ENCODE measurements around the gene VWA8. TPM values are rescaled to one million over a fixed set of nuclear protein-coding genes. Genes with fewer than 3 reads are reported as not detected.

Gene VWA8
- total and polyA plus RNA-seq, 5 experiments from 2014 or later, result 5.1 to 22.3 (median 6.9) TPM

GRCh38 chr13:41601718-41602445 lies 359.0 kb downstream of the VWA8 start:
- DNase-seq (no peak), ATAC-seq (no peak)
- H3K4me1 Mint-ChIP-seq, result peaks cover 2 to 7% (median 4%) of the 10 kb centered on the region in 4 donors
- H3K27me3 Mint-ChIP-seq, result no peaks in the 10 kb centered on the region
- no peak overlapping the region for H3K4me3 Mint-ChIP-seq
- H3K27ac Mint-ChIP-seq, result peak overlapping the region in 1 of 10 donors; percentile 23
- peaks cover 18 to 43% (median 31%) of the 10 kb centered on the region in 3 donors for H3K36me3 Mint-ChIP-seq
- POLR2A ChIA-PET, result no interaction called here
- H3K9me3 Mint-ChIP-seq, result no peaks in the 10 kb centered on the region

GRCh38 chr13:41599619-41600018 lies 361.3 kb downstream of the VWA8 start:
- no peaks in the 10 kb centered on the region for H3K9me3 Mint-ChIP-seq
- H3K27ac Mint-ChIP-seq, result peak overlapping the region in 1 of 10 donors; percentile 36
- no peak for DNase-seq
- no peak overlapping the region for H3K4me3 Mint-ChIP-seq
- ATAC-seq, result no peak
- peaks cover 5 to 16% (median 7%) of the 10 kb centered on the region in 4 donors for H3K4me1 Mint-ChIP-seq
- peaks cover 18 to 27% (median 26%) of the 10 kb centered on the region in 3 donors for H3K36me3 Mint-ChIP-seq
- POLR2A ChIA-PET, result no interaction called here
- no peaks in the 10 kb centered on the region for H3K27me3 Mint-ChIP-seq

DNA sequence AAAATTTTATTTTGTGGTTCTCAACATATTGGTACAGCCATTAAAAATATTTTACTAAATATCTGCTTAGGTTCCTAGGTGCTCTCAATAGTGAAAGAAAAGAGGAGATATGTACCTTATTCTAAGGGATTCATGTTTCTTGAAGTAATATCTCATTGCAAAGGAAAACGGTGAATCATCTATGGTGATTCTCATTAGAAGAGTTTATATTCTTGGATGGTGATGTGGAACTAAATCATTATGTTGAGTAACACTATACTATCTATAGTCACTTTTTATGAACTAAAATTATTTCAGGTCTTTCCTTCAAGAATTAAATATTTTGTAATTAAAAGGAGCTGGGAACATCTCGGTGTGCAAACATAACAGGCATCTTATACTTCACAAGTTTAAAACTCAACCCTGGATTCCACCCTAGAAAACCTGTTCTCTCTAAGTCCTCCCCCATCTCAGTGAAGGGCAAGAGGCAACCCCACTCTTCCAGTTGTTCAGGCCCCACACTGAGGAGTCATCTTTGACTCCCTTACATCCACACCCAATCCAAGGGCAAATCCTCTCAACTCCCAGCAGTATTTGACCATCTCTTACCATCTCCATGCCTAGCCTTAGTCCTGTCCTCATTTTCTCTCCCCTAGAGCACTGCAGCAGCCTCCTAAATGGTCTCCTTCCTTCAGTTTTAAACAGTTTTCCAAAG lies 363.4 kb downstream of the VWA8 start:
- Mint-ChIP-seq H3K36me3 (peaks cover 14 to 26% (median 17%) of the 10 kb centered on the region in 3 donors), H3K4me3 (no peak overlapping the region), H3K4me1 (peaks cover 5 to 16% (median 7%) of the 10 kb centered on the region in 4 donors), H3K27ac (peak overlapping the region in 3 of 10 donors; percentile 46 to 70 (median 49)), H3K27me3 (no peaks in the 10 kb centered on the region), H3K9me3 (no peaks in the 10 kb centered on the region)
- POLR2A ChIA-PET, result no interaction called here
- DNase-seq (no peak), ATAC-seq (no peak)

GRCh38 chr13:41596190-41596589 lies 364.7 kb downstream of the VWA8 start:
- Mint-ChIP-seq H3K4me3 (no peak overlapping the region), H3K9me3 (no peaks in the 10 kb centered on the region), H3K27me3 (no peaks in the 10 kb centered on the region), H3K36me3 (peaks cover 11 to 20% (median 12%) of the 10 kb centered on the region in 3 donors), H3K4me1 (peaks cover 5 to 16% (median 7%) of the 10 kb centered on the region in 4 donors), H3K27ac (peak overlapping the region in 1 of 10 donors; percentile 80)
- no peak for ATAC-seq
- no peak for DNase-seq
- POLR2A ChIA-PET, result no interaction called here

DNA sequence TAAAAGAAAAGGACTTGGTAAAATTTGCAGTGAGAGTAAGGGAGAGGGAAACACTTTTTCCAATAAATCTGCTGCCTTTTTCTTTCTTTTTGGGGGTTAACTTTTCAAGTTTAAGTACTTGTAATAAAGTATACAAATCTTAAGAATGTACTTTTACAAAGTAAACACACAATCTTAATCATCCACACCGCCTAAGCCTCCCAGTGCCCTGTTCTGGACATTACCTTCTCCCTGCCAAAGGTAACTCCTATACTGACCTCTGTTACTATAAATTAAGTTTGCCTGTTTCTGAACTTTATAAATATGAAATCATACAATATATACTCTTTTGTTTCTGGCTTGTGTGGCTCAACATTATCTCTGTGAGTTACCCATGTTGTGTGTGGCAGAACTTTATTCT lies 365.6 kb downstream of the VWA8 start:
- no peak overlapping the region for H3K4me3 Mint-ChIP-seq
- DNase-seq, result no peak
- no peaks in the 10 kb centered on the region for H3K27me3 Mint-ChIP-seq
- H3K27ac Mint-ChIP-seq, result no peak overlapping the region
- peaks cover 4 to 20% (median 7%) of the 10 kb centered on the region in 4 donors for H3K4me1 Mint-ChIP-seq
- POLR2A ChIA-PET, result no interaction called here
- H3K9me3 Mint-ChIP-seq, result no peaks in the 10 kb centered on the region
- ATAC-seq, result no peak
- peaks cover 4 to 11% (median 7%) of the 10 kb centered on the region in 3 donors for H3K36me3 Mint-ChIP-seq

- Mint-ChIP-seq H3K9me3 (no peaks in the 10 kb centered on the region), H3K36me3 (peaks cover 4 to 26% (median 17%) of the 10 kb centered on the region in 3 donors), H3K4me3 (no peak overlapping the region), H3K4me1 (peaks cover 0 to 7% (median 3%) of the 10 kb centered on the region in 4 donors), H3K27me3 (no peaks in the 10 kb centered on the region), H3K27ac (peak overlapping the region in 2 of 10 donors; percentile 34 to 48)
- no peak for ATAC-seq
- DNase-seq, result no peak
- POLR2A ChIA-PET, result no interaction called here
Observed at GRCh38 chr13:41590643-41591042, 370.3 kb downstream of the VWA8 start.

- ATAC-seq (no peak), DNase-seq (no peak)
- POLR2A ChIA-PET, result no interaction called here
- Mint-ChIP-seq H3K36me3 (peaks cover 4 to 26% (median 19%) of the 10 kb centered on the region in 3 donors), H3K9me3 (no peaks in the 10 kb centered on the region), H3K27me3 (no peaks in the 10 kb centered on the region), H3K4me3 (no peak overlapping the region), H3K27ac (peak overlapping the region in 3 of 10 donors; percentile 10 to 48 (median 34)), H3K4me1 (peaks cover 0 to 7% (median 3%) of the 10 kb centered on the region in 4 donors)
Observed at GRCh38 chr13:41590122-41590521, 370.8 kb downstream of the VWA8 start.

- Mint-ChIP-seq H3K36me3 (peaks cover 4 to 31% (median 25%) of the 10 kb centered on the region in 3 donors), H3K27me3 (no peaks in the 10 kb centered on the region)
Observed at GRCh38 chr13:41589434-41589833, 371.5 kb downstream of the VWA8 start.

GRCh38 chr13:41588899-41589298 lies 372.0 kb downstream of the VWA8 start:
- peaks cover 4 to 36% (median 28%) of the 10 kb centered on the region in 3 donors for H3K36me3 Mint-ChIP-seq
- H3K4me1 Mint-ChIP-seq, result peaks cover 0 to 7% (median 4%) of the 10 kb centered on the region in 4 donors
- no peaks in the 10 kb centered on the region for H3K27me3 Mint-ChIP-seq
- H3K4me3 Mint-ChIP-seq, result no peak overlapping the region
- POLR2A ChIA-PET, result no interaction called here
- H3K27ac Mint-ChIP-seq, result peak overlapping the region in 2 of 10 donors; percentile 1 to 37
- DNase-seq, result no peak
- no peaks in the 10 kb centered on the region for H3K9me3 Mint-ChIP-seq
- no peak for ATAC-seq

More at GRCh38 chr13:41589434-41589833, 371.5 kb downstream of the VWA8 start:
- DNase-seq (no peak), ATAC-seq (no peak)
- Mint-ChIP-seq H3K27ac (peak overlapping the region in 2 of 10 donors; percentile 1 to 37), H3K9me3 (no peaks in the 10 kb centered on the region), H3K4me3 (no peak overlapping the region), H3K4me1 (peaks cover 0 to 7% (median 4%) of the 10 kb centered on the region in 4 donors)
- POLR2A ChIA-PET, result no interaction called here

- Mint-ChIP-seq H3K27ac (no peak overlapping the region), H3K36me3 (peaks cover 4 to 39% (median 29%) of the 10 kb centered on the region in 3 donors), H3K27me3 (no peaks in the 10 kb centered on the region), H3K4me3 (no peak overlapping the region), H3K4me1 (peaks cover 0 to 7% (median 4%) of the 10 kb centered on the region in 4 donors), H3K9me3 (no peaks in the 10 kb centered on the region)
- POLR2A ChIA-PET, result no interaction called here
- no peak for ATAC-seq
- no peak for DNase-seq
Observed at GRCh38 chr13:41588448-41588847, 372.5 kb downstream of the VWA8 start.

DNA sequence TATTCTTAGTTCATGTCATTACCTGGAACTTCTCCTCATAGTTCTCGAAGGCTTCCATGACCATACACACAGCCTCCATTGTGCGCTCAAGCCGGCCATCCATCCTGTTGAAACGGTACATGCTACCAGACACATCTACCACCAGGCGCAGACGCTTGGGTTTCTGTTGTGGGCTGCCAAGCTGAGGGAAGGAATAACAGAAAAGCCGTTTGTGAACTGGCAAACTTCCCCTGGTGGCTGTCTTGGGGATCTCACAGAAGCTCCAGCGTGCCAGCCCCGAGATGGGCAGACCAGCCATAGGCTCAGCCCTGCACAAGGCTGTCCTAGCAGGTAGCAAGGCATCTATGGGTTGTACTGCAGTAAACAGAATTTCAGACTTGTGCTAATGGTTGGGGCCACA lies 373.4 kb downstream of the VWA8 start:
- Mint-ChIP-seq H3K4me1 (peaks cover 3 to 7% (median 6%) of the 10 kb centered on the region in 4 donors), H3K27me3 (no peaks in the 10 kb centered on the region), H3K36me3 (peaks cover 0 to 44% (median 29%) of the 10 kb centered on the region in 3 donors), H3K27ac (peak overlapping the region in 6 of 10 donors; percentile 6 to 72 (median 64)), H3K9me3 (no peaks in the 10 kb centered on the region), H3K4me3 (no peak overlapping the region)
- DNase-seq, result peak; percentile 8 to 81 (median 38)
- peak; percentile 99 for ATAC-seq
- POLR2A ChIA-PET, result interaction anchor here (0.8 to 2.1 kb wide), 4 partner anchors 123 to 129 kb away, joined by 3 to 20 read pairs (median 4); partner anchors contain the start of gene RGCC

DNA sequence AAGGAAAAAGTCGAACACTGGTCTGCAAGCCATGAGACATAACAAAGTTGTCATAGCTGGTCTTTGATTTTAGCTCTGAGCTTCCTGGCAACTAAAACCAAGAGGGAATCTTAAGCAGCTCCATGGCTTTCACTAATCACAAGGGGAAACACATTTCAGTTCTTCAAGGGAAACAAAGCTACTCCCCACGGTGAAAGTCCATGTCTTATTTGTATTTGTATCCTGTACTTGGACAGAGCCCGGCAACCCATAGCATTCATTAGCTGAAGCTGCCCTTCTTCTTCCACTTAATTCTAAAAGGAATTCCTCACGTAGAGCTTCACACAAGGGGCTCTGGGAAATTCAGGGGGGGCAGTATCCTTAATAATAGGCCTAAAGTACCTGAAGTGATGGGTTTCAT lies 374.7 kb downstream of the VWA8 start:
- peaks cover 0 to 46% (median 29%) of the 10 kb centered on the region in 3 donors for H3K36me3 Mint-ChIP-seq
- no peak overlapping the region for H3K27ac Mint-ChIP-seq
- no peak overlapping the region for H3K4me3 Mint-ChIP-seq
- H3K27me3 Mint-ChIP-seq, result no peaks in the 10 kb centered on the region
- H3K4me1 Mint-ChIP-seq, result peaks cover 6 to 17% (median 8%) of the 10 kb centered on the region in 4 donors
- H3K9me3 Mint-ChIP-seq, result no peaks in the 10 kb centered on the region
- POLR2A ChIA-PET, result interaction anchor here (1.6 to 2.1 kb wide), 2 partner anchors 124 to 127 kb away, joined by 4 to 20 read pairs; partner anchors contain the start of gene RGCC
- DNase-seq (no peak), ATAC-seq (no peak)

DNA sequence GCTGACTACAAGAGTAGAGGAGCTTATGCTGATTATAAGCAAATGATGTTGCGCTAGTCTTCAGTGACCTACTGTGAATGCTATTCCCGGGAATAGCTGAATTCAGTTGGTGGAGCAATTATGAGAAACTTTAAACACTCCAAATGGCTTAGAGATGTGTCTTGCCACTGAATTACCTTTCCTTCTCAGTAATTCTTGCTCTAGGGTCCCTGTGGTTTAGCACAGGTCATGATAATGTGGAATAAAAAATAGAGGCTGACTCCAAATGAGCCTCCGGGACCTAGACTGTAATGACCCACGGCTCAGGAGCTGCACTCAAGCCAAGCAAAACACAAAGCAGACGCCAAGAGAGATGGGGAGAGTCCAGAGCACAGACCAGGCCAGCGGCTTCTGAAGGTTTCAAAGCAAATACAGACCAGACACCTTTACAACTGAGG lies 378.9 kb downstream of the VWA8 start:
- no peak overlapping the region for H3K4me3 Mint-ChIP-seq
- no peaks in the 10 kb centered on the region for H3K27me3 Mint-ChIP-seq
- no peaks in the 10 kb centered on the region for H3K9me3 Mint-ChIP-seq
- peaks cover 7 to 30% (median 8%) of the 10 kb centered on the region in 4 donors for H3K4me1 Mint-ChIP-seq
- DNase-seq, result no peak
- H3K27ac Mint-ChIP-seq, result peak overlapping the region in 3 of 10 donors; percentile 6 to 71 (median 17)
- H3K36me3 Mint-ChIP-seq, result peaks cover 0 to 35% (median 23%) of the 10 kb centered on the region in 3 donors
- ATAC-seq, result no peak
- POLR2A ChIA-PET, result no interaction called here

All from naive thymus-derived CD8-positive, alpha-beta T cell (primary cell).